Measurements from ENCODE around the gene RASA3. TPM values are rescaled to one million over a fixed set of nuclear protein-coding genes. Genes with fewer than 3 reads are reported as not detected.
A peak's percentile ranks its signal among the peaks of the same experiment; 100 is the strongest.

Gene RASA3
- total RNA-seq, 1 donor from 2014 or later = 25.3 TPM

- no peak for DNase-seq (ENCODE audit: low spot score)
These were observed 175.9 kb downstream of the RASA3 start for GRCh38 chr13:113956571-113956970.

DNA sequence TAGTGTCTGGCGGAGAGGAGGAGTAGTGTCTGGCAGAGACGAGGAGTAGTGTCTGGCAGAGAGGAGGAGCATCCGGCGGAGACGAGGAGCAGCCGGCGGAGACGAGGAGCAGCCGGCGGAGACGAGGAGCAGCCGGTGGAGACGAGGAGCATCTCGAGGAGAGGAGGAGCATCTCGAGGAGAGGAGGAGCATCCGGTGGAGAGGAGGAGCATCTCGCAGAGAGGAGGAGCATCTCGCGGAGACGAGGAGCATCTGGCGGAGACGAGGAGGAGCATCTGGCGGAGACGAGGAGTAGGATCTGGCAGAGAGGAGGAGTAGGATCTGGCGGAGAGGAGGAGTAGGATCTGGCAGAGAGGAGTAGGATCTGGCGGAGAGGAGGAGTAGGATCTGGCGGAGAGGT is 176.7 kb downstream of the RASA3 start:
- no peak for DNase-seq (ENCODE audit: low spot score)

DNA sequence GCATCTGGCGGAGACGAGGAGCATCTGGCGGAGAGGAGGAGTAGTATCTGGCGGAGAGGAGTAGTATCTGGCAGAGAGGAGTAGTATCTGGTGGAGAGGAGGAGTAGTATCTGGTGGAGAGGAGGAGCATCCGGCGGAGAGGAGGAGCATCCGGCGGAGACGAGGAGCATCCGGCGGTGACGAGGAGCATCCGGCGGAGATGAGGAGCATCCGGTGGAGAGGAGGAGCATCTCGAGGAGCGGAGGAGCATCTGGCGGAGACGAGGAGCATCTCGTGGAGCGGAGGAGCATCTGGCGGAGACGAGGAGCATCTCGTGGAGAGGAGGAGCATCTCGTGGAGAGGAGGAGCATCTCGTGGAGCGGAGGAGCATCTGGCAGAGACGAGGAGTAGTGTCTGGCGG is 177.2 kb downstream of the RASA3 start:
- no peak for DNase-seq (ENCODE audit: low spot score)

- no peak for DNase-seq (ENCODE audit: low spot score)
These were observed 178.2 kb downstream of the RASA3 start for GRCh38 chr13:113954046-113954835.

- no peak for DNase-seq (ENCODE audit: low spot score)
These were observed 178.9 kb downstream of the RASA3 start for GRCh38 chr13:113953561-113953960.

DNA sequence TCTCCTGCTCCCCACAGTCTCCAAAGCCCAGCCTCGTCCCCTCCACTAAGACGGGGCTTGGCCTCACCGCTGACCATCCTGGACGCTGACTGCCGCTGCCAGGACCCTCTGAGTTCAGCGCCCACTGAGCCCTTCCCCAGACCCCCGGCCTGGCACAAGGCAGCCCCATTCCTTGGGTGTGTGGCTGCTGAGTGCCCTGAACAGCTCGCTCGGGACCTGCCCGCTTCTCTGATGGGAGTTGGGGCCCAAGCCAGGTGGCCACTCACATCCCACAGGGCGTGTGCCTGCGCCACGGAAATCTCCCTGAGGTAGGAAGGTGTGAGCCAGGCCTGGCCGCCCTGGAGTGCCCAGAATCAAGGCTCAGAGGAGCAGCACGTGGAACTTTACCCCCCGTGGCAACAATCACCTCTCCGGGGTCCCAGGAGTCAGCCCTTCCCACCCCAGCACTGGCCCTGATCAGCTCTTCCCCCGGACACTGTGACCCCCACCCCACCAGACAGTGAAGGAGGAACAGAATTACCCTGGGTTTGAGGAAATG is 179.4 kb downstream of the RASA3 start:
- DNase-seq (ENCODE audit: low spot score) = no peak

GRCh38 chr13:113952151-113952982 is 180.1 kb downstream of the RASA3 start:
- DNase-seq (ENCODE audit: low spot score) = no peak

DNA sequence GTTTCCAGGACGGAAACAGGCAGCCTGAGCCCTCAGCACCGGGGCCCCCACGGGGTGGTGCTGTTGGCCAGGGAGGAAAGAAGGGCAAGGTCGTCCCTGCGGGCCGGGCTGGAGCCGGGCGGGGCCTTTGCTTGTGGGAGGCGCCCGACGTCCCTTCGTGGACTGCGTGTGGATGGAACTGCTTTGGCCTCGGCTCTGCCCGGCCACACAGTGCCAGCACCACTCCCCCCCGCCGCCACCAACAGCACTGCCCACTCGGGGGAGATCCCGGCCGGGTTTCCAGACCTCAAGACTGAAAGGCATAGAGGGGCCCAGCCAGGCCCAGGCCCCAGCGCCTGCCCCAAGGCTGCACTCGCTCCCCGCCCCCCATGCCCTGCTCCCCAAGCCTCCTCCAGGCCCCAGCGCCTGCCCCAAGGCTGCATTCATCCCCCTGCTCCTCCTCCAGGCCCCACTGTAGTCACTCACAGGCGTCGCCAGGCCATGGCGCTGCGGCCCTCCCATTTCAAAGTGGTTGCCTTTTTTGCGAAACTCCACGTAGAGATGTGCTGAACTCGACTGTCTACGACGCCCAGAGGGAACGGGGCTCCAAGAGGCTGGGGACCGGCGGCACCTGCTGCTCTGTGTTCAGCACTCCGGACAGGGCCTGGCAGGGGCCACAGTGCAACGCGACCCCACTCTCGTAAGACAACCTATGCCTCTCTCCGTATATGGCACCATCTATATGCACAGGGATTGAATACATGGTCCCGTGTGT is 181.0 kb downstream of the RASA3 start:
- peak; percentile 86 for DNase-seq (ENCODE audit: low spot score)

GRCh38 chr13:113950451-113951245 is 181.8 kb downstream of the RASA3 start:
- DNase-seq (ENCODE audit: low spot score) = no peak

DNA sequence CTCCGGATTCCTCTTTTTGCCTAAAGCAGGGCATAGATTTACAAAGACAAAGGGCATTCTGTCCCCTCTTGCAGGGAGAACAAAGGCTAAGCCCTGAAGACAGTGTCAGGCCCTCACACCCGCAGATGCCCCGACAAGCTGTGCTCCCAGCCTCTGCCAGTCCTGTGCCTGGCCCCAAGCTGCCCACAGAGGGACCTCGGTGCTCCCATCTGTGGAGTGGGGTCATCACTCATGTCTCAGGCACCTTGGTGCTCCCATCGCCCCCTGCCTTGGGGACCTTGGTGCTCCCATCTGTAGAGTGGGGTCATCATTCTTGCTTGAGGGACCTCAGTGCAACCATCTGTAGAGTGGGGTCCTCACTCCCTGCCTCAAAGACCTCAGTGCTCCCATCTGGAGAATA is 182.9 kb downstream of the RASA3 start:
- no peak for DNase-seq (ENCODE audit: low spot score)

DNA sequence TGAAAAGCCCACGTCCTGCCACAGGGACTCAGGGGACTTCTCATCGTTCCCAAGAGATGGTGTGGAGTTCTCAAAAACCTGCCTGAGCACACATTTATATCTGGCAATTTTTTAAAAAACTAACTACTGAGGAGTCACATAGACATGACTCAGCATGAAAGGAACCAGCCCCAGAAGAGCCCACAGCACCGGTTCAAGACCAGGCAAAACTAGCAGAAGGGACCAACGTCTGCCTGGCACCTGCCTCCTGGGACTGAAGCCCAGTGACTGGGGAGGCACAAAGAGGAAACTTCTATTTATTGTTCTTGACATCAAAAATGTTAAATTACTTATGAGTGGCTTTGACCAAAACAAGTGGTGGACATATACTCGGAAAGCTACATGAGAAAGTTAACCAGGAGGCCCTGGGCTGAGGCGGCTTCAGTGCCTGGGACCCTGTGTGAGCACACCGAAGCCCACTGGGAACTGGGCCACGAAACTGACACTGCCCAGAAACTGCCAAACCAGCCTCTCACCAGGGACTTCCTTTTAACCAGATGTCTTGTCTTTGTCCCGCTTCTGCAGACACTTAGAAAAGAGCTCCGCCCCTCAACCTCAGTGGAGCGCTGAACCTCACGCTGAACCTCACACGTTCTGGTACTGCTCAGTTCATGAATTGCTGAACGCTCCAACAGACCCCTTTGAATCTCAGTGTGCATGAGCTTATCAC is 184.2 kb downstream of the RASA3 start:
- no peak for DNase-seq (ENCODE audit: low spot score)

DNA sequence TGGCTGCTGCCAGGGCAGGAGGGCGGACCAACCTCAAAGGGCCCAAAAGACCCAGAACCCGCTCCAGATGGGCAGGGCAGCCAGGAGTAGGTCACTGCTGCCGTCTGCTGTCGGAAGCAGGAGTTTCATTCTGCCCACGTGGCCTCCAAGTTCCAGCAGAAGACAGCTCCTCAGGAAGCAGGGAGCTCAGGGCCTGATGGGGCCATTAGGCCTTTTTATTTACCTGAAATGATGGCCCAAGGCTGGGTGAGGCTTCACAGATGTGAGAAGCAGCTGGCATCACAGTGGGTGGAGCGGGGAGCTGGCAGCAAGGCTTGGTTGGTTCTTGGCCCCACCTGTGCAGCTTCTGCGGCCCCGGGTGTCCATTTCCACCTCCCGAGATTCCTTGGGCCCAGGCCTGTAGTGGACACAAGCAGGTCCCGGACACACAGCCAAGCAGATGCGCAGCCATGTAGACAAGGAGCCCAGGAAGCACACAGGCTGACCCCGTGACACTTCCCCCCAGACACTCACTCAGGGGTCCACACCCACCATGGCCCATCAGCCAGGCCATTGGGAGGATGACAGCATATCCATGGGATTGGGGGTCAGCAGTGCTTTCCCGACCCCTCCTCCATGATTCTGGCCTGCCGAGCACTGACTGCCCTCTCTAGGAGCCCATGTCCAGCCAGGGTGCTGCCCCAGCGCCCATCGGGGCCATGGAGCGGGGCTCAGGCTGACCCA is 185.0 kb downstream of the RASA3 start:
- DNase-seq (ENCODE audit: low spot score) = peak; percentile 53

DNA sequence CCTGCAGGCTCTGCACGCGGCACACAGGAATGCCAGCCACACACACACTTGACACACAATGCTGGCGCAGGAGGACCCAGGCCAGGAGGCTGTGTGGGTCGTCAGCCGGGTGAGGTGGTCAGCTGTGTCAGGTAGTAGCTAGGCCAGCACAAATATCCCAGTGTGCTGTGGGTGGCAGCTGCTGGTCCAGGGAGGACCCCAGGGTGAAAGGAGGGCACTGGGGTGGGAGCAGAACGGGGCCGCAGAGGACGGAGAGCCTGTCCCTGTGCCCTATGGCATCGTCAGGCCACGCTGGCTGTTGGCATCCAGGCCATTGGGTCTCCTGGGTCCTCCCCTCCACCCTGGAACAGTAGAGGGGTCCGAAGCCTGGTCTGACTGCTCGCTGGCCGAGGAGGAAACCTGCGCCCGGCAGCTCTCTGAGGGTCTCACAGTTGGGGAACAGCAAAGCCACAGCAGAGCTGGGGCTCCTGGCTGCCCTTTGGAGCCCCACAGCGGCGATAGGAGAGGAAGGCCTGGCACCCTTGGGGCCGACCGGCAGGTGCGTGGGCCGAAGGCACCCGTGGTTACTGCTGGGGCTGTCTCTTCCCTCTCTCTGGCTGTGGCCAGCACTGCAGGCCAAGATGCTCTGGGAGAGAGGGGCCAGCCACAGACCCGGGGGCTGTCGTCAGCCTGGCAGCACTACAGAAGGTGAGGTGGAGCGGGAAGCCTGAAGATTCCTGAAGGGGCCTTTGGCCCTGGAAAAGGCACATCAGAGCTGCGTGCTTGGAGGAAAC is 185.8 kb downstream of the RASA3 start:
- DNase-seq (ENCODE audit: low spot score) = no peak

- no peak for DNase-seq (ENCODE audit: low spot score)
These were observed 186.5 kb downstream of the RASA3 start for GRCh38 chr13:113945857-113946408.

DNA sequence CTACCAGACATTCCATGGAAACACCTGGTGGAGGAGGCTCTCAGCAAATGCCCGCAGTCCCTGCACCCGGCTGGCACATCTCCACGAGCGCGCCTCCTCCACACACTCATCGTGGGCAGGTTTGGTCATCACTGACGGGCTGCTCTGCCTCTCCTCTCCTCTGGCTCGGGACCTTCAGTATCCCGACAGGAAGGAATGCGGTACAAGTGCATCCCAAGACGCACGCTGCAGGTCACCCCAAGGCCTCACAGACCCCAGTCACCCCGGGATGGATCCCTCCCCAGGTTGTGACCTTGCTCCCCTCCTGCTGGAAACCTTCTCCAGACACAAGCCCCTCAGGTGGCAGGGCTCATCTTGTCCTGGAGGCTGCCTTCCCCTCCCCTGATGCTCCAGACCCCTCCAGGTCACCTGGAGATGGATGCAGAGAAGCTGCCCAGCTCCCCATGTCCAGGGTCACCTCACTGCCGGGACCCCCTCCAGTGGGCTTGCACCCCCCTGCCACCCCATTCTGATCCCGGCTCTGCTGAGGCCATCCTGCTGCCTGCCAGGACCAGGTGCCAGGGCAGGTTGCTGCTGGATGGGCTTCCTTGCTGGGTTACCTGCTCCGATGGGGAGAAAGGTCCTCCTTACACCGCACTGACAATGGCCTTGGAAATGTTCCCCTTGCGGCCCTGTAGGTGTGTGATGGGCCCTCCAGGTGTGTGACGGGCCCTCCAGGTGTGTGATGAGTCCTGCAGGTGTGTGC is 188.4 kb downstream of the RASA3 start:
- DNase-seq (ENCODE audit: low spot score) = no peak

- no peak for DNase-seq (ENCODE audit: low spot score)
These were observed 189.8 kb downstream of the RASA3 start for GRCh38 chr13:113942591-113943103.

DNA sequence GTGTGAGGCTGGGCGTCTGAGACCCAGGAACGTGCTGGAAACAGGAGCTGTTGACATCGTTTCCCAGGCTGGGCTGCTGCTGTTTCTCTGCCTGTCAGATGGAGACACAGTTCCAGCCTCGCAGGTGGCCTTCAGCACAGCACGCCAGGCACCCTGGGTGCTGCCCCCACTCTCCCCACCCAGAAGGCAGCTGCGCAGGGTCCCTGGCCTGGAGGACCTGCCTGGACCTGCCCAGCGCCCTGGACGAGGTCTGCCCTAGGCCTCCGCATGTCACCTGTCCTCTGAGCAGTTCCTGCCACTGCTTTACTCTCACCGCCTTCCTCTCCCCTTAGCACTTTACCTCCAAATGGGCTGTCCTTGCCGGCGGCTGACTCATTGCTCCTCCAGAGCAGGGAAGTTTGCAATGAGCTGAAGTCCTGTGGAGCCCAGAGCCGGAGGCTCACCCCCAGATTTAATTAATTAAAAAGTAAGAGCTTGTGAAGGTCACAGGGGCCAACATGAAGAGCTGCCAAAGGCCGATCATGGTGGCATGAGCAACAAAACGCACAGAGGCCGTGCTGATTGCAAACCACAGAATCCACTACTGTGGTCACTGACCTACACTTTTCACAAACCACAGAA is 190.7 kb downstream of the RASA3 start:
- DNase-seq (ENCODE audit: low spot score) = peak; percentile 15

Data from umbilical cord (tissue), 2 donors.